HG03439 (cell line): Measurements from ENCODE around the gene ST3GAL3.
"Not testable (repeated sequence)": the region's sequence is repeated elsewhere in the genome, so short reads cannot be mapped to it uniquely, and the experiment has no call there.

Source experiments
- ATAC-seq: cut with Tn5 transposase; IDR thresholded peaks from one replicate; pipeline ENCODE4 v1.9.1; 2021; ENCODE audit warnings: mild to moderate bottlenecking, moderate library complexity; ENCODE audit not compliant: unreplicated experiment

The ST3GAL3 gene

GRCh38 chr1:43699281-43699680 lies 8.1 kb upstream of the ST3GAL3 start:
- ATAC-seq = no peak

GRCh38 chr1:43703836-43704235 lies 3.5 kb upstream of the ST3GAL3 start:
- no peak for ATAC-seq

GRCh38 chr1:43704838-43705237 lies 2.5 kb upstream of the ST3GAL3 start:
- ATAC-seq = no peak

GRCh38 chr1:43705334-43705733 lies 2.0 kb upstream of the ST3GAL3 start:
- ATAC-seq = no peak

GRCh38 chr1:43705982-43706597 lies 1.2 kb upstream of the ST3GAL3 start:
- ATAC-seq = no peak

- peak; percentile 19 for ATAC-seq
Measured at GRCh38 chr1:43706598-43707189, 642 bp upstream of the ST3GAL3 start.

GRCh38 chr1:43708002-43708410 lies 670 bp downstream of the ST3GAL3 start:
- no peak for ATAC-seq

- ATAC-seq = no peak
Measured at GRCh38 chr1:43711049-43711448, 3.7 kb downstream of the ST3GAL3 start.

GRCh38 chr1:43711524-43712386 lies 4.4 kb downstream of the ST3GAL3 start:
- no peak for ATAC-seq

GRCh38 chr1:43716559-43717281 lies 9.4 kb downstream of the ST3GAL3 start:
- no peak for ATAC-seq

- ATAC-seq = no peak
Measured at GRCh38 chr1:43719063-43719462, 11.7 kb downstream of the ST3GAL3 start.

GRCh38 chr1:43719670-43720419 lies 12.5 kb downstream of the ST3GAL3 start:
- ATAC-seq = not testable (repeated sequence)

- ATAC-seq = no peak
Measured at GRCh38 chr1:43722810-43723209, 15.5 kb downstream of the ST3GAL3 start.

GRCh38 chr1:43729816-43730463 lies 22.6 kb downstream of the ST3GAL3 start:
- ATAC-seq = no peak

- no peak for ATAC-seq
Measured at GRCh38 chr1:43731867-43732531, 24.7 kb downstream of the ST3GAL3 start.

- no peak for ATAC-seq
Measured at GRCh38 chr1:43736819-43737218, 29.5 kb downstream of the ST3GAL3 start.

GRCh38 chr1:43742026-43742425 lies 34.7 kb downstream of the ST3GAL3 start:
- no peak for ATAC-seq

GRCh38 chr1:43743206-43743605 lies 35.9 kb downstream of the ST3GAL3 start:
- ATAC-seq = no peak

- ATAC-seq = no peak
Measured at GRCh38 chr1:43747736-43748135, 40.4 kb downstream of the ST3GAL3 start.

- ATAC-seq = no peak
Measured at GRCh38 chr1:43750083-43750482, 42.7 kb downstream of the ST3GAL3 start.
